Measurements from ENCODE around the gene CCDC28A. TPM values are rescaled to one million over a fixed set of nuclear protein-coding genes. Genes with fewer than 3 reads are reported as not detected.
A peak's percentile ranks its signal among the peaks of the same experiment; 100 is the strongest.

The CCDC28A gene
- total RNA-seq, 4 donors from 2014 or later, result 4.6 to 8.4 (median 5.6) TPM

GRCh38 chr6:138815797-138816528, 42.4 kb downstream of the CCDC28A start:
- no peaks in the 10 kb centered on the region for H3K9me3 ChIP-seq
- H3K27me3 ChIP-seq, result no peaks in the 10 kb centered on the region
- H3K27ac ChIP-seq, result no peak overlapping the region
- no peaks in the 10 kb centered on the region for H3K36me3 ChIP-seq
- TF ChIP-seq, protein P1, sequence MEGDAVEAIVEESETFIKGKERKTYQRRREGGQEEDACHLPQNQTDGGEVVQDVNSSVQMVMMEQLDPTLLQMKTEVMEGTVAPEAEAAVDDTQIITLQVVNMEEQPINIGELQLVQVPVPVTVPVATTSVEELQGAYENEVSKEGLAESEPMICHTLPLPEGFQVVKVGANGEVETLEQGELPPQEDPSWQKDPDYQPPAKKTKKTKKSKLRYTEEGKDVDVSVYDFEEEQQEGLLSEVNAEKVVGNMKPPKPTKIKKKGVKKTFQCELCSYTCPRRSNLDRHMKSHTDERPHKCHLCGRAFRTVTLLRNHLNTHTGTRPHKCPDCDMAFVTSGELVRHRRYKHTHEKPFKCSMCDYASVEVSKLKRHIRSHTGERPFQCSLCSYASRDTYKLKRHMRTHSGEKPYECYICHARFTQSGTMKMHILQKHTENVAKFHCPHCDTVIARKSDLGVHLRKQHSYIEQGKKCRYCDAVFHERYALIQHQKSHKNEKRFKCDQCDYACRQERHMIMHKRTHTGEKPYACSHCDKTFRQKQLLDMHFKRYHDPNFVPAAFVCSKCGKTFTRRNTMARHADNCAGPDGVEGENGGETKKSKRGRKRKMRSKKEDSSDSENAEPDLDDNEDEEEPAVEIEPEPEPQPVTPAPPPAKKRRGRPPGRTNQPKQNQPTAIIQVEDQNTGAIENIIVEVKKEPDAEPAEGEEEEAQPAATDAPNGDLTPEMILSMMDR (IDR thresholded peaks at IDR 0.05 in 4 of 5, conservative IDR thresholded peaks at IDR 0.05 in 1 of 5), result peak; percentile 41 to 68 (median 57)
- no peak for TF ChIP-seq POLR2A (IDR thresholded peaks at IDR 0.05)
- H3K4me3 ChIP-seq, result no peak overlapping the region
- intact Hi-C loops (cut with DNase I; ENCODE audit: low total_unique reads) (loop anchor here (1.0 kb wide), 1 partner anchor 172 kb away; the partner anchor contains the start of gene REPS1), in situ Hi-C loops (cut with MboI; ENCODE audit: low sequenced_read_pairs in 4 of 4) (loop anchor here (5.0 to 25.0 kb wide), 4 partner anchors 169 to 549 kb away; partner anchors contain the start of genes REPS1 (in 3 of the 4) and CITED2 (in 2 of the 4))
- no peaks in the 10 kb centered on the region for H3K4me1 ChIP-seq
- ATAC-seq, result peak; percentile 50 to 84
- DNase-seq, result no peak

DNA sequence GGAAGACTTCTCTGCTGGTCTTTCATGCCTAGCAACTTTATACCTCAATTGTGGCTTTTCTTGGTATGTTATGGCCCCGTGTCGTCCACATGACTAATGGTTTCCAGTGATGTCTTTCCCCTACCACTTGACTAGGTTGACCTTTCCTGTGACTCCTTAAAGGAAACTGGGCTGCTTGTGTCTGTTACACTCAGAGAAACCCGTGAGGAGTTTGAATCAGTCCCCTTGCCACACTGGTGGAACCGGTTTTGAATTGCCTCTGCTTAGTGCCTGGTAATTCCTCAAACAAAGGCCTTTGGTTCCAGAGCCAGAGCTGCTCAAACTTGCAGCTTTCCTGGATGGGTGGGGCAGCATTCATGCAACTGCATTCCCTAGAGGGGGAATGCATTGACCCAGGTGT, 44.2 kb downstream of the CCDC28A start:
- Histone ChIP-seq H3K9me3 (no peaks in the 10 kb centered on the region), H3K27ac (no peak overlapping the region)

GRCh38 chr6:138818496-138819194, 45.1 kb downstream of the CCDC28A start:
- intact Hi-C loops (cut with DNase I; ENCODE audit: low total_unique reads) (no loop called here), in situ Hi-C loops (cut with MboI; ENCODE audit: low sequenced_read_pairs in 4 of 4) (loop anchor here (5.0 to 25.0 kb wide), 4 partner anchors 166 to 546 kb away; partner anchors contain the start of genes REPS1 (in 3 of the 4) and CITED2 (in 2 of the 4))
- no peak for ATAC-seq

More for the DNA sequence above, 44.2 kb downstream of the CCDC28A start:
- intact Hi-C loops (cut with DNase I; ENCODE audit: low total_unique reads), result no loop called here
- DNase-seq, result no peak
- ATAC-seq, result no peak
- TF ChIP-seq, protein P1 (IDR thresholded peaks at IDR 0.05 in 4 of 5, conservative IDR thresholded peaks at IDR 0.05 in 1 of 5), result no peak
- no peak for TF ChIP-seq POLR2A (IDR thresholded peaks at IDR 0.05)
- in situ Hi-C loops (cut with MboI; ENCODE audit: low sequenced_read_pairs in 4 of 4), result loop anchor here (5.0 to 25.0 kb wide), 4 partner anchors 167 to 547 kb away; partner anchors contain the start of genes REPS1 (in 3 of the 4) and CITED2 (in 2 of the 4)
- no peaks in the 10 kb centered on the region for H3K27me3 ChIP-seq
- H3K36me3 ChIP-seq, result no peaks in the 10 kb centered on the region
- no peak overlapping the region for H3K4me3 ChIP-seq
- H3K4me1 ChIP-seq, result no peaks in the 10 kb centered on the region

DNA sequence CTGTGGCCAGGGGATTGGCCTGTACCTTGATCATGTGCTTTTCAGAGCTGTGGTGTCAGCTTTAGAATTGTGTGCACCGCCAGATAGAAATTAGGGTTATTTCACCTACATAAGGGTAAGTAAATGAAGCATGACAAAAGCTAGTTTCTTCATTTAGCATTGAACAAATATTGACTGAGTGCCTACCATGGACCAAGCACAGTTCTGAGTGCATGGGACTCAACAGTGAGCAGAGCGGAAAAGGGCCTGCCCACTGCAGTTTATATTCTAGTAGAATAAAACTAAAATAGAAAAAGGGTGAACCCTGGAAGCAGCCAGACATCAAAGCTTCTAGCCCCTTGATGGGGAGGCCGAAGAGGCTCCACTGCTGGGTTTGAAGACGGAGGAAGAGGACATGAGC, 48.0 kb downstream of the CCDC28A start:
- Histone ChIP-seq H3K27ac (no peak overlapping the region), H3K4me3 (no peak overlapping the region), H3K36me3 (no peaks in the 10 kb centered on the region), H3K9me3 (no peaks in the 10 kb centered on the region), H3K4me1 (no peaks in the 10 kb centered on the region), H3K27me3 (no peaks in the 10 kb centered on the region)
- no peak for DNase-seq
- intact Hi-C loops (cut with DNase I; ENCODE audit: low total_unique reads), result no loop called here
- in situ Hi-C loops (cut with MboI; ENCODE audit: low sequenced_read_pairs in 4 of 4), result loop anchor here in 2 of 4 donors (25.0 kb wide), 1 partner anchor 541 kb away; the partner anchor contains the start of gene CITED2 (in 2 of the 2)
- no peak for TF ChIP-seq POLR2A (IDR thresholded peaks at IDR 0.05)
- TF ChIP-seq, protein P1 (IDR thresholded peaks at IDR 0.05 in 4 of 5, conservative IDR thresholded peaks at IDR 0.05 in 1 of 5), result no peak
- ATAC-seq, result no peak

More at GRCh38 chr6:138818496-138819194, 45.1 kb downstream of the CCDC28A start:
- no peak for DNase-seq
- Histone ChIP-seq H3K27me3 (no peaks in the 10 kb centered on the region), H3K9me3 (no peaks in the 10 kb centered on the region), H3K36me3 (no peaks in the 10 kb centered on the region), H3K27ac (no peak overlapping the region), H3K4me1 (no peaks in the 10 kb centered on the region), H3K4me3 (no peak overlapping the region)
- TF ChIP-seq, protein P1 (IDR thresholded peaks at IDR 0.05 in 4 of 5, conservative IDR thresholded peaks at IDR 0.05 in 1 of 5), result no peak
- no peak for TF ChIP-seq POLR2A (IDR thresholded peaks at IDR 0.05)
